GM12872 (cell line): ENCODE results near the gene PDZRN3.

Source experiments
- TF ChIP-seq, protein P1 (sequence below): IDR thresholded peaks from 3 replicates; pipeline ENCODE4 v1.5.1; 2011; ENCODE audit warnings: low read depth, mild to moderate bottlenecking, low read length, moderate library complexity; ENCODE audit not compliant: insufficient read depth

Gene PDZRN3

DNA sequence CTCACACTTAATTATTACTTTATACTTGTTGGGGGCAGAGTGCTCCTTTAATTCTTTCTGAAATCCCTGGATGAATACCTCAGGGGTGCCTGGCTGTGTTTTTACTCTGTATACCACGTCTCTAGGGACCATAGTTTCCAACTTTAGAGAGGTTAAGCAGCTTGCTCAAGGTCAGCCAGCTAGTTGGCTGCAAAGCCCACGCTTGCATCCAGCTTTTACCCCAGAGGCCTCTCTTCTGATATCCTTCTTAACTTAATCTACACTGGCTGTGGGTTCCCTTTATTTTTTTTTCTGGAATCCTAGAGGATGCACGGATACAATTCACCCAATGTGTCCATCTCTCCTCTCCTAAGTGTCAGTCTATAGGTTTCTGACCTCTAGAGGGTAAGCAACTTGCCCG, 1.4 kb downstream of the PDZRN3 start:
- TF ChIP-seq, protein P1, sequence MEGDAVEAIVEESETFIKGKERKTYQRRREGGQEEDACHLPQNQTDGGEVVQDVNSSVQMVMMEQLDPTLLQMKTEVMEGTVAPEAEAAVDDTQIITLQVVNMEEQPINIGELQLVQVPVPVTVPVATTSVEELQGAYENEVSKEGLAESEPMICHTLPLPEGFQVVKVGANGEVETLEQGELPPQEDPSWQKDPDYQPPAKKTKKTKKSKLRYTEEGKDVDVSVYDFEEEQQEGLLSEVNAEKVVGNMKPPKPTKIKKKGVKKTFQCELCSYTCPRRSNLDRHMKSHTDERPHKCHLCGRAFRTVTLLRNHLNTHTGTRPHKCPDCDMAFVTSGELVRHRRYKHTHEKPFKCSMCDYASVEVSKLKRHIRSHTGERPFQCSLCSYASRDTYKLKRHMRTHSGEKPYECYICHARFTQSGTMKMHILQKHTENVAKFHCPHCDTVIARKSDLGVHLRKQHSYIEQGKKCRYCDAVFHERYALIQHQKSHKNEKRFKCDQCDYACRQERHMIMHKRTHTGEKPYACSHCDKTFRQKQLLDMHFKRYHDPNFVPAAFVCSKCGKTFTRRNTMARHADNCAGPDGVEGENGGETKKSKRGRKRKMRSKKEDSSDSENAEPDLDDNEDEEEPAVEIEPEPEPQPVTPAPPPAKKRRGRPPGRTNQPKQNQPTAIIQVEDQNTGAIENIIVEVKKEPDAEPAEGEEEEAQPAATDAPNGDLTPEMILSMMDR: no peak

DNA sequence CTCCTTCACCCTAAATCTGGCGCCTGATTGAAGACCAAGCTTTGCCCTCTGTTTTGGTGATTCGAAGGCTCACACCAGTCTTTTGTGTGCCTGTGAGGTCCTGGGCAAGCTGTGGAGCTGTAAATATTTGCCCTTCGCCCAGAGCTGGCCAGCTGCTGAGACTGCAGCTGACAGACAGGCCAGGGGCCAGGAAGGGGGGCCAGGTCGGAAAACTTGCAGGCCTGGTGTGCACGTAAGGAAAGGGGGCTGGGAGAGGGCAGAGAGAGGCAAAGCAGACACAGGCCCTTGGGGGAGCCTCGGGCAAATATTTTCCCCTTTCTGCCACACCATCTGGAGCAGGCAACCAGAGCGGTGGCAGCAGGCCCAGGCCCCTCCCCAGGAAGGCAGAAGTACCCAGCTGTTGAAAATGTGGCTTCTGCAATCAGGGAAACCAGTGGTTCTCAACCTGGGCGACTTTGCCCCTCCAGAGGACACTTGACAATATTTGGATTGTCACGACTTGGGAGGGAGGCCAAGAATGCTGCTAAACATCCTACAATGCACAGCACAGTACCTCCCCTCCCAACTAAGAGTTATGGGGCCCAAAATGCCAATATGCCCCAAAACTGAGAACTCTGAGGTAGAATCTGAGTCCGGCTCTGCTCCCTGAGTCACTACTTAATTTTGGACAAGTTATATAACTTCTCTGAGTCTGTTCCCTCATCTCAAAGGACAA, 2.5 kb downstream of the PDZRN3 start:
- TF ChIP-seq, protein P1: no peak

DNA sequence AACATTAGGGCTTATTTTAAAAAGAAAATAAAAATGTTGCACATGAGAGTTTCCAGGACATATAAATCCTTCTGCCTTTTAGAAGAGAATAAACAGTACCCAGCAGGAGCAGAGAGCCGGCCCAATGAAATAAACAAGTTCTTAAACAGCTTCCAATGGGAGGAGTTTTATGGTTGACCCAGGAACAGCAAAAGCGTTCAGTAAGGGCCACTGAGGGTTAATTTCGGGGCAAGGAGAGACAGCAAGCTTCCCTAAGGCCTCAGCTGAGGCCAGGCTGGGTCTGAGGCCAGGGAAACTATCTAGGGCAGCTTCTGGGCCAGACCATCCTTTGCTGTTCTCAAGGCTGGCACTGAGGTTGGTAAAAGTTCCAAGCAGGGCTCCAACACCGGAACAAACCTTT, 3.4 kb downstream of the PDZRN3 start:
- TF ChIP-seq, protein P1: no peak

DNA sequence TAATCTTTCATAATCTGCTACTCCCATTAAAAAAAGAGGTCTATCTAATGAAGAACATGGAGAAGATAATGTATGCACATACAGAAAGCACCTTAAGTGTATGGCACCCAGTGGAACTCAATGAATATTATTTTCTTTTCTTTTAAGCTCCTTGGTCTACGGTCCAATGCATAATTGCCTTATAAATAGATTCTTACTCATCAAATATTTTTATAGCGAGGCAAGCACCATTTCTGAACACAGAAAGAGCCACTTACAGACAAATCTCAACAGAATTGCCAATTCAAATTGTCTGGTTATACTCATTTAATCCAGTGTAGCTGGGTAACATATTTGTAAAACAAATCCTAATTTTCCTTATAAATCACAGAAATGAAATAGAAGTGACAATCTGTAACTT, 6.3 kb downstream of the PDZRN3 start:
- TF ChIP-seq, protein P1: no peak

DNA sequence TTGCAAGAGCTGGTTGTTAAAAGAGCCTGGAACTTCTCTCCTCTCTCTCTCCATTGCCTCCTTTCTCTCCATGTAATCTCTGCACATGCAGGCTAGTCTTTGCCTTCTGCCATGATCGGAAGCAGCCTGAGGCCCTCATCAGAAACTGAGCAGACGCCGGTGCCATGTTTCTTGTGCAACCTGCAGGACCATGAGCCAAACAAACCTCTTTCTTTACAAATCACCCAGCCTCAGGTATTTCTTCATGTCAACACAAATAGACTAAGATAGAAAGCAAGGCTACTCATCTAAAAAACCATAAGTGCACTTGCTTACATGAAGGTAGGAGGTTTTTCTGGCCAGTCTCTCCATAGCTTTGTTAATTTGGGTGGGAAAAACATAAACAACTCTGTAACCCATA, 8.7 kb downstream of the PDZRN3 start:
- TF ChIP-seq, protein P1: no peak

DNA sequence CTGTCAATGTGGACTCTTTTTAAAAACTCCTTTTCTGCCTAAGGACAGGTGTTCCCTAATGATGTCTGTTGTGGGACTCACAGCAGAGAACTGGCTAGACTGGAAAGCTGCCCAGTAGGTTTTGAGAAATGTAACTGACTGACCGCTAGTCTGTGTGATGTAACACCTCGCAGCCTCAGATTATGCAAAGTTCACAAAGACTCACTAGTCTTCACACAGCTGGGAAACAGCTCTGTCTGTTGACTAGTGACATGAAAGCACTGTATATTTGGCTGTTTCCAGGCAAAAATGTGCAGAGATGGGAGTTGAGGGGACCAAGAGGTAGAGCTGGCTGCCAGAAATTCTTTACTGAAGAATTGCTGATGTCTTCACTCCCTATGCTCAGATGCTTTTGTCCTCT, 10.3 kb downstream of the PDZRN3 start:
- TF ChIP-seq, protein P1: no peak

DNA sequence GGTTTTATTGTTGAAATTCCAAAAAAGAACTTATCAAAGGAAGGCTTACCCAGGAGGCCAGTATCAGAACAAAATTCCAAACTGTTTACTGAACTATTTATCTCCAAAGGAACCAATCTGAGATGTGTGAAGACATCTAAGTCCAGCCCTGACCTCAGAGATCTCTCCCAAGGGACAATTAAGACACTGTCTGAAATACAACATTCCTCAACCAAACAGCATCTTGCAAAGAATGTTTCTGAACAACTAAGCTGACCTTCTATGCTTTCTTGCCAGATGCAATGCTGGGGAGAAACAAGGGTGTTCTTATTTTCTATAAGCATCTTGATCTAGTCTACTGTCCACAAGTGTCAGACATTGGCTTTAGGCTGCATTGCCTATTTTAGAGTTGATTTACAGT, 13.6 kb downstream of the PDZRN3 start:
- TF ChIP-seq, protein P1: no peak
